Endothelial cell of umbilical vein (primary cell): Measurements from ENCODE around the gene SGCD.

Experiments
- CTCF ChIP-seq, 2 donors: IDR thresholded peaks; 1 replicate in 1 of 2; 2 replicates in 1 of 2; pipeline ENCODE4 v1.5.1; 2011; ENCODE audit warnings: low read length in 2 of 2, mild to moderate bottlenecking in 2 of 2, moderate library complexity in 2 of 2, control low read depth in 1 of 2, inconsistent platforms in 1 of 2, low read depth in 1 of 2; ENCODE audit not compliant: insufficient read depth in 1 of 2; ENCODE audit errors: extremely low read depth in 1 of 2
- EZH2 ChIP-seq: IDR thresholded peaks from 2 replicates; pipeline ENCODE4 v1.6.1; 2012; ENCODE audit warnings: borderline replicate concordance, low read depth, mild to moderate bottlenecking, moderate library complexity, low read length, inconsistent platforms; ENCODE audit not compliant: severe bottlenecking
- JUN ChIP-seq: IDR thresholded peaks from 2 replicates; pipeline ENCODE4 v1.6.1; 2011; ENCODE audit warnings: borderline replicate concordance, low read depth; ENCODE audit not compliant: insufficient read length, insufficient read depth
- MAX ChIP-seq: IDR thresholded peaks from 2 replicates; pipeline ENCODE4 v1.6.1; 2011; ENCODE audit not compliant: insufficient read depth, insufficient read length
- POLR2A ChIP-seq: IDR thresholded peaks from 2 replicates; pipeline ENCODE4 v1.6.1; 2012; ENCODE audit warnings: low read depth, mild to moderate bottlenecking, control low read depth, low read length
- POLR2AphosphoS5 ChIP-seq: IDR thresholded peaks from 2 replicates; pipeline ENCODE4 v1.6.1; 2012; ENCODE audit warnings: low read depth, mild to moderate bottlenecking, control low read depth, low read length, moderate library complexity; ENCODE audit not compliant: insufficient read depth

- TF ChIP-seq MAX (no peak), CTCF (IDR thresholded peaks at IDR 0.05; ENCODE audit: extremely low read depth in 1 of 2, insufficient read depth in 1 of 2, low read depth in 1 of 2, low read length in 2 of 2) (no peak), POLR2A (no peak), EZH2 (no peak), JUN (no peak), POLR2AphosphoS5 (no peak)
These were observed 471.2 kb downstream of the SGCD start for GRCh38 chr5:156798201-156798600.
